HEK293T (cell line): ENCODE data around the gene CCNI.

Experiments used
- BHLHE40 ChIP-seq: fragments of 450-650 bp; IDR thresholded peaks from 2 replicates; pipeline ENCODE4 v1.6.1; 2016; ENCODE audit warnings: mild to moderate bottlenecking, moderate library complexity, borderline replicate concordance
- FOXK2 ChIP-seq: fragments of 450-650 bp; IDR thresholded peaks from 2 replicates; pipeline ENCODE4 v1.6.1; 2016; ENCODE audit warnings: mild to moderate bottlenecking
- FOXM1 ChIP-seq: fragments of 450-650 bp; IDR thresholded peaks from 2 replicates; pipeline ENCODE4 v1.6.1; 2017; ENCODE audit warnings: mild to moderate bottlenecking, borderline replicate concordance
- HDGF ChIP-seq: fragments of 450-650 bp; IDR thresholded peaks from 2 replicates; pipeline ENCODE4 v1.6.1; 2017; ENCODE audit warnings: antibody characterized with exemption, borderline replicate concordance
- LEF1 ChIP-seq: fragments of 450-650 bp; IDR thresholded peaks from 2 replicates; pipeline ENCODE4 v1.6.1; 2017; ENCODE audit warnings: mild to moderate bottlenecking, borderline replicate concordance
- NFRKB ChIP-seq: fragments of 450-650 bp; IDR thresholded peaks from 2 replicates; pipeline ENCODE4 v1.6.1; 2016; ENCODE audit warnings: mild to moderate bottlenecking, moderate library complexity

DNA sequence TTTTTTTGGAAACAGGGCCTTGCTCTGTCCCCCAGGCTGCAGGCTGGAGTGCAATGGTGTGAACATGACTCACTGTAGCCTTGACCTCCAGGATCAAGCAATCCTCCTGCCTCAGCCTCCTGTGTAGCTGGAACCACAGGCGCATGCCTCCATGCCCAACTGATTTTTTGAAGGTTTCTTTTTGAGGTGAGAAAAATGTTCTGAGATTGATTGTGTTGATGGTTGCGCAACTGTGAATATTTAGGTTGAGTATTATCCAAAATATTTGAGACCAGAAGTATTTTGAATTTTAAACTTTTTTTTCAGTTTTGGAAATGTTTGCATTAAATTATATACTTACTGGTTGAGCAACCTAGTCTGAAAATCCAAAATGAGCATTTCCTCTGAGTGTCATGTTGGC lies 2.6 kb upstream of the CCNI start:
- TF ChIP-seq FOXM1, result no peak
- no peak for TF ChIP-seq NFRKB
- no peak for TF ChIP-seq LEF1
- no peak for TF ChIP-seq FOXK2
- no peak for TF ChIP-seq BHLHE40
- no peak for TF ChIP-seq HDGF
